Posterior cingulate gyrus (tissue), 11 donors: ENCODE data around the gene MUC5AC.
A peak's percentile ranks its signal among the peaks of the same experiment; 100 is the strongest.

Experiments used
- DNase-seq, 10 donors: peaks; one replicate each; pipeline versions ENCODE4 v3.0.0 to v3.0.0-alpha.2; 2020 to 2021; ENCODE audit warnings: mixed read lengths in 3 of 10
- intact Hi-C: fragments of 100-400 bp; cut with DNase I; formaldehyde crosslinking; loops from one replicate; pipeline ENCODE4 v1.15.1; 2023

The MUC5AC gene

GRCh38 chr11:1219834-1220815, 62.4 kb downstream of the MUC5AC start:
- intact Hi-C loops, result no loop called here
- peak in 3 of 10 donors; percentile 63 to 84 (median 65) for DNase-seq

GRCh38 chr11:1220941-1221721, 63.4 kb downstream of the MUC5AC start:
- DNase-seq, result peak in 3 of 10 donors; percentile 44 to 62 (median 45)
- intact Hi-C loops, result no loop called here

- intact Hi-C loops, result no loop called here
- DNase-seq, result peak in 5 of 10 donors; percentile 3 to 82 (median 54)
Observed at GRCh38 chr11:1221848-1222311, 64.1 kb downstream of the MUC5AC start.

- intact Hi-C loops, result no loop called here
- peak in 5 of 10 donors; percentile 8 to 76 (median 63) for DNase-seq
Observed at GRCh38 chr11:1222491-1223345, 65.0 kb downstream of the MUC5AC start, which contains the start of gene MUC5B. Gene MUC5B (plus strand): TSS chr11:1223066. CDS start chr11:1223124, 58 bp downstream.

GRCh38 chr11:1223346-1224110, 65.8 kb downstream of the MUC5AC start:
- peak in 7 of 10 donors; percentile 16 to 88 (median 31) for DNase-seq
- intact Hi-C loops, result no loop called here

- peak in 6 of 10 donors; percentile 5 to 79 (median 28) for DNase-seq
Observed at GRCh38 chr11:1224111-1224490, 66.3 kb downstream of the MUC5AC start.

GRCh38 chr11:1224491-1225385, 67.0 kb downstream of the MUC5AC start:
- intact Hi-C loops, result no loop called here

More at GRCh38 chr11:1224111-1224490, 66.3 kb downstream of the MUC5AC start:
- intact Hi-C loops, result no loop called here

GRCh38 chr11:1225386-1226225, 67.9 kb downstream of the MUC5AC start:
- peak in 6 of 10 donors; percentile 3 to 84 (median 35) for DNase-seq
- intact Hi-C loops, result no loop called here

More at GRCh38 chr11:1224491-1225385, 67.0 kb downstream of the MUC5AC start:
- peak in 6 of 10 donors; percentile 2 to 78 (median 42) for DNase-seq

GRCh38 chr11:1226226-1226985, 68.7 kb downstream of the MUC5AC start:
- peak in 6 of 10 donors; percentile 6 to 86 (median 40) for DNase-seq
- intact Hi-C loops, result no loop called here

- DNase-seq, result peak in 5 of 10 donors; percentile 2 to 78 (median 63)
- intact Hi-C loops, result no loop called here
Observed at GRCh38 chr11:1226986-1227550, 69.3 kb downstream of the MUC5AC start.

GRCh38 chr11:1227551-1228100, 69.9 kb downstream of the MUC5AC start:
- intact Hi-C loops, result no loop called here
- peak in 5 of 10 donors; percentile 4 to 76 (median 54) for DNase-seq

GRCh38 chr11:1228101-1228821, 70.5 kb downstream of the MUC5AC start:
- intact Hi-C loops, result no loop called here
- DNase-seq, result peak in 5 of 10 donors; percentile 5 to 81 (median 55)

- DNase-seq, result peak in 4 of 10 donors; percentile 4 to 64 (median 32)
- intact Hi-C loops, result no loop called here
Observed at GRCh38 chr11:1228921-1229451, 71.2 kb downstream of the MUC5AC start.

GRCh38 chr11:1229471-1230120, 71.8 kb downstream of the MUC5AC start:
- intact Hi-C loops, result no loop called here
- DNase-seq, result peak in 4 of 10 donors; percentile 3 to 79 (median 68)
